Measurements from ENCODE around the gene TUBB.
"Not testable (repeated sequence)": the region's sequence is repeated elsewhere in the genome, so short reads cannot be mapped to it uniquely, and the experiment has no call there.

TUBB gene

GRCh38 chr6:30752157-30752927 lies 32.2 kb downstream of the TUBB start:
- Mint-ChIP-seq H3K4me1 (ENCODE audit: low read depth) (peaks cover 48% of the 10 kb centered on the region), H3K4me3 (no peak overlapping the region), H3K9me3 (no peaks in the 10 kb centered on the region), H3K27me3 (no peaks in the 10 kb centered on the region), H3K36me3 (ENCODE audit: low read depth) (no peaks in the 10 kb centered on the region), H3K27ac (peak overlapping the region; percentile 18)
- DNase-seq: no peak

- DNase-seq: no peak
- no peak overlapping the region for H3K4me3 Mint-ChIP-seq
- H3K9me3 Mint-ChIP-seq: no peaks in the 10 kb centered on the region
- H3K4me1 Mint-ChIP-seq (ENCODE audit: low read depth): peaks cover 43% of the 10 kb centered on the region
- H3K27me3 Mint-ChIP-seq: no peaks in the 10 kb centered on the region
- no peaks in the 10 kb centered on the region for H3K36me3 Mint-ChIP-seq (ENCODE audit: low read depth)
- H3K27ac Mint-ChIP-seq: no peak overlapping the region
These were observed 34.5 kb downstream of the TUBB start for GRCh38 chr6:30754631-30755030.

DNA sequence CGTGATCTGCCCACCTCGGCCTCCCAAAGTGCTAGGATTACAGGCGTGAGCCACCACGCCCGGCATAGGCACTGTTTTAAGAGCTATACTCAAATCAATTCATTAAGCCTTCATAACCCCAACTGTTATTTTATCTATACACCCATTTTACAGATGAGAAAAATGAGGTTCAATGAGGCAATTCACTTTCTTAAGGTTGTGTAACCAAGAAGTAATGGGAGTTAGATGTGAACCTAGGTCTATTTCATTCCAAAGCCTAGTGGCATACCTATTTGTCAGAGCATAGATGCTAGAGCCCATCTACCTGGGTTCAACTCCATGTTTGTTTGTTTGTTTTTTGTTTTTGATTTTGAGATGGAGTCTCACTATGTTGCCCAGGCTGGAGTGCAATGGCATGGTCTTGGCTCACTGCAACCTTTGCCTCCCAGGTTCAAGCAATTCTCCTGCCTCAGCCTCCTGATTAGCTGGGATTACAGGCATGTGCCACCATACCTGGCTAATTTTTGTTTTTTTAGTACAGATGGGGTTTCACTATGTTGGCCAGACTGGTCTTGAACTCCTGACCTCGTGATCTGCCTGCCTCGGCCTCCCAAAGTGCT lies 36.4 kb downstream of the TUBB start:
- not testable (repeated sequence) for H3K9me3 Mint-ChIP-seq, H3K27ac Mint-ChIP-seq

GRCh38 chr6:30757261-30757904 lies 37.2 kb downstream of the TUBB start:
- H3K4me1 Mint-ChIP-seq (ENCODE audit: low read depth): peaks cover 50% of the 10 kb centered on the region
- no peaks in the 10 kb centered on the region for H3K9me3 Mint-ChIP-seq
- H3K27me3 Mint-ChIP-seq: no peaks in the 10 kb centered on the region
- H3K4me3 Mint-ChIP-seq: no peak overlapping the region
- H3K27ac Mint-ChIP-seq: no peak overlapping the region
- no peaks in the 10 kb centered on the region for H3K36me3 Mint-ChIP-seq (ENCODE audit: low read depth)
- DNase-seq: no peak

More for the DNA sequence above, 36.4 kb downstream of the TUBB start:
- H3K4me1 Mint-ChIP-seq (ENCODE audit: low read depth): peaks cover 48% of the 10 kb centered on the region
- H3K27me3 Mint-ChIP-seq; H3K36me3 Mint-ChIP-seq (ENCODE audit: low read depth); DNase-seq; H3K4me3 Mint-ChIP-seq: not testable (repeated sequence)

GRCh38 chr6:30759575-30760239 lies 39.6 kb downstream of the TUBB start:
- Mint-ChIP-seq H3K4me1 (ENCODE audit: low read depth) (peaks cover 56% of the 10 kb centered on the region), H3K27me3 (no peaks in the 10 kb centered on the region), H3K4me3 (no peak overlapping the region), H3K36me3 (ENCODE audit: low read depth) (no peaks in the 10 kb centered on the region), H3K9me3 (no peaks in the 10 kb centered on the region), H3K27ac (no peak overlapping the region)
- no peak for DNase-seq

GRCh38 chr6:30760549-30760948 lies 40.4 kb downstream of the TUBB start:
- H3K27me3 Mint-ChIP-seq: no peaks in the 10 kb centered on the region

DNA sequence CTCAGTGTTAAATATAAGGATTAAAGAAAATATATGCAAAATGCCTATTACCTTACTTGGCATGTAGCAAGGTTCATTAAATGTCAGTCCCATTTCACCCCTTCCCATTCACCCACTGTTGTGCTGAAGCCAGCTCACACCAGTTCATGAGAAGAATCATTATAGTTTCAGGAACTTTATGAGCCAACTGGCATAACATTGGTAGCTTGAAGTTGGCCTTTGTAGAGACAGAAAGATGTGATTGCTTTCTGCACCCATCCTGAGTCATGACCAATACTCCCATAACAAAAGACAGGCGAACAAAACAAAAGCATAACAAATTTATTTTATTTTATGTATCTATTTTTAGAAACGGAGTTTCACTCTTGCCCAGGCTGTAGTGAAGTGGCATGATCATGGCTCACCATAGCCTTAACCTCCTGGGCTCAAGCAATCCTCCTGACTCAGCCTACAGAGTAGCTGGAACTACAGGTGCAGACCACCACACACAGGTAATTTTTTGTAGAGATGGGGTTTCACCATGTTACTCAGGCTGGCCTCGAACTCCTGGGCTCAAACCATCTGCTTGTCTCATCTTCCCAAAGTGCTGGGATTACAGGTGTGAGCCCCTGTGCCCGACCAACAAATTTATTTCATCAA lies 41.8 kb downstream of the TUBB start:
- Mint-ChIP-seq H3K27ac (peak overlapping the region; percentile 6), H3K36me3 (ENCODE audit: low read depth) (no peaks in the 10 kb centered on the region), H3K4me1 (ENCODE audit: low read depth) (peaks cover 69% of the 10 kb centered on the region), H3K9me3 (peaks cover 2% of the 10 kb centered on the region), H3K27me3 (no peaks in the 10 kb centered on the region), H3K4me3 (no peak overlapping the region)
- no peak for DNase-seq

More at GRCh38 chr6:30760549-30760948, 40.4 kb downstream of the TUBB start:
- H3K4me3 Mint-ChIP-seq: no peak overlapping the region
- no peak for DNase-seq
- no peak overlapping the region for H3K27ac Mint-ChIP-seq
- no peaks in the 10 kb centered on the region for H3K36me3 Mint-ChIP-seq (ENCODE audit: low read depth)
- peaks cover 59% of the 10 kb centered on the region for H3K4me1 Mint-ChIP-seq (ENCODE audit: low read depth)
- no peaks in the 10 kb centered on the region for H3K9me3 Mint-ChIP-seq

GRCh38 chr6:30763155-30763617 lies 43.0 kb downstream of the TUBB start:
- H3K36me3 Mint-ChIP-seq (ENCODE audit: low read depth): no peaks in the 10 kb centered on the region
- H3K4me3 Mint-ChIP-seq: no peak overlapping the region
- no peak for DNase-seq
- peak overlapping the region; percentile 89 for H3K27ac Mint-ChIP-seq
- H3K27me3 Mint-ChIP-seq: no peaks in the 10 kb centered on the region
- peaks cover 75% of the 10 kb centered on the region for H3K4me1 Mint-ChIP-seq (ENCODE audit: low read depth)
- peaks cover 2% of the 10 kb centered on the region for H3K9me3 Mint-ChIP-seq

GRCh38 chr6:30763618-30764489 lies 43.7 kb downstream of the TUBB start:
- Mint-ChIP-seq H3K36me3 (ENCODE audit: low read depth) (no peaks in the 10 kb centered on the region), H3K9me3 (peaks cover 2% of the 10 kb centered on the region), H3K27me3 (no peaks in the 10 kb centered on the region), H3K4me1 (ENCODE audit: low read depth) (peaks cover 78% of the 10 kb centered on the region), H3K4me3 (peak overlapping the region; percentile 18), H3K27ac (peak overlapping the region; percentile 89)
- DNase-seq: no peak

DNA sequence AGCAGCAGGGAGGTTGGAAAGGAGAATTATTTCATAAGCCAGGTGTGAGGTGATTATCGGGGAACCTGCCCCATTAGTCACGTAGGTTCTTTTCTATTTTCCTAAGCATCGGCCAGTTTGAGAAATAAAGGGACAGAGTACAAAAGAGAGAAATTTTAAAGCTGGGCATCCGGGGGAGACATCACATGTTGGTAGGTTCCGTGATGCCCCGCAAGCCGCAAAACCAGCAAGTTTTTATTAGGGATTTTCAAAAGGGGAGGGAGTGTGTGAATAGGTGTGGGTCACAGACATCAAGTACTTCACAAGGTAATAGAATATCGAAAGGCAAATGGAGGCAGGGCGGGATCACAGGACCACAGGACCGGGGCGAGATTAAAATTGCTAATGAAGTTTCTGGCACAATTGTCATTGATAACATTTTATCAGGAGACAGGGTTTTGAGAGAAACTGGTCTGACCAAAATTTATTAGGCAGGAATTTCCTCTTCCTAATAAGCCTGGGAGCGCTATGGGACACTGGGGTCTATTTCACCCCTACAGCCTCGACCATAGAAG lies 44.4 kb downstream of the TUBB start:
- peak overlapping the region; percentile 89 for H3K27ac Mint-ChIP-seq
- not testable (repeated sequence) for H3K9me3 Mint-ChIP-seq; H3K36me3 Mint-ChIP-seq (ENCODE audit: low read depth); H3K27me3 Mint-ChIP-seq; DNase-seq; H3K4me3 Mint-ChIP-seq
- peaks cover 80% of the 10 kb centered on the region for H3K4me1 Mint-ChIP-seq (ENCODE audit: low read depth)

DNA sequence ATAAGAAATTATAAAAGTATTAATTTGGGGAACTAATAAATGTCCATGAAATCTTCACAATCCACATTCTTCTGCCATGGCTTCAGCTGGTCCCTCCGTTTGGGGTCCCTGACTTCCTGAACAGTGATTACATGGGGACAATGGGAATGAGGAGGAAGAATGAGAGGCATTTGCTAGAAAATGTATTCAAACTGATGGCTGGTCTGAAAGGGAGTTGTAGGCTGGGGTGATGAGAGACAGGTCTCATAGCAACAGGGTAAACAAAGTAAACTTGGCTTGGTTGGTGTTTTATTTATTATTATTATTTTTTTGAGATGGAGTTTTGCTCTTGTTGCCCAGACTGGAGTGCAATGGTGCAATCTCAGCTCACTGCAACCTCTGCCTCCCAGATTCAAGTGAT lies 45.3 kb downstream of the TUBB start:
- H3K27ac Mint-ChIP-seq; H3K36me3 Mint-ChIP-seq (ENCODE audit: low read depth); H3K4me3 Mint-ChIP-seq; H3K27me3 Mint-ChIP-seq; H3K9me3 Mint-ChIP-seq; DNase-seq: not testable (repeated sequence)
- peaks cover 83% of the 10 kb centered on the region for H3K4me1 Mint-ChIP-seq (ENCODE audit: low read depth)

DNA sequence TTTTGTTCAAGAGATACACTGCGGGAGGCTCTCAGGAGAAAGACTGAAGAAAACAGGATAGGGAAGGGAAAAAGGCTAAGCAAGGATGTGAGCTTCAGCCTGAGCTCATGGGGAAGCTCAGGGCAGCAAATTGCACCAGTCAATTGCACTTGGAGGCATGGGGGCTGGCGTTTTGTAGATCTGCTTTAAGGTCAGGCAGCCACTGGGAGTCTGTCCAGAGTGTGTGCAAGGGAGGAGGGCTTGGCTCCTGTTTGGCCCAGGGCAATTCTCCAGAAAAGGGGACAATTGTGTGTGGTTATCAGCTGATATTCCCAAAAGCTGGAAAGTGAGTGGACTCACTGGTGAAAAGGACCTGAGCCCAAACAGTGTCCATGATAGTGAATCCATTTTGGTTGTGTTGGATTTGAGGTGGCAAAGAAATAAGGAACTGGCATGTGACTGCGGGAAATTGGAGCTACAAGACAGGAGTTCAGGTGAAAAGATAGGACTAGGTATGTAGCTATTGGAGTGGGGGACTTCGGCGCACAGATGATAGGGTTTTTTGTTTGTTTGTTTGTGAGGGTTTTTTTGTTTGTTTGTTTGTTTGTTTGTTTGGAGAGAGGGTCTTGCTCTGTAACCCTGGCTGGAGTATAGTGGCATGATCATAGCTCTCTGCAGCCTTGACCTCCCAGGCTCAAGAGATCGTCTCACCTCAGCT lies 46.5 kb downstream of the TUBB start:
- peak overlapping the region; percentile 70 for H3K4me3 Mint-ChIP-seq
- H3K27me3 Mint-ChIP-seq: no peaks in the 10 kb centered on the region
- no peaks in the 10 kb centered on the region for H3K36me3 Mint-ChIP-seq (ENCODE audit: low read depth)
- H3K27ac Mint-ChIP-seq: peak overlapping the region; percentile 100
- DNase-seq: no peak
- peaks cover 83% of the 10 kb centered on the region for H3K4me1 Mint-ChIP-seq (ENCODE audit: low read depth)
- H3K9me3 Mint-ChIP-seq: peaks cover 6% of the 10 kb centered on the region
